ENCODE data around the gene SLC39A1. TPM values are rescaled to one million over a fixed set of nuclear protein-coding genes. Genes with fewer than 3 reads are reported as not detected.

Gene SLC39A1
- total and polyA plus RNA-seq, 2 of the 4 experiments (the other 2 are of a cell fraction), result 89.1 to 97.7 TPM

GRCh38 chr1:153968972-153969371 is 5.6 kb upstream of the SLC39A1 start:
- Histone ChIP-seq H3K4me3 (ENCODE audit: insufficient read depth, low read depth, low read length) (no peak overlapping the region), H3K27me3 (ENCODE audit: control insufficient read depth, insufficient read depth, low read length) (no peaks in the 10 kb centered on the region), H4K91ac (ENCODE audit: insufficient read depth, low read depth, low read length) (no peak overlapping the region), H3K18ac (ENCODE audit: low read depth, low read length) (no peak overlapping the region), H2BK5ac (ENCODE audit: low read depth, low read length, poor library complexity, severe bottlenecking) (no peak overlapping the region), H2AK9ac (replicated peaks; ENCODE audit: low read depth, low read length, poor library complexity) (peak overlapping the region; percentile 39), H2BK120ac (ENCODE audit: low read depth, low read length) (no peak overlapping the region), H2BK15ac (ENCODE audit: low read depth, low read length) (no peak overlapping the region), H2BK20ac (ENCODE audit: low read depth, low read length) (no peak overlapping the region), H3K56ac (ENCODE audit: extremely low read depth, insufficient read depth, low read length) (no peak overlapping the region), H3K36me3 (ENCODE audit: control insufficient read depth, insufficient read depth, low read length) (peaks cover 11% of the 10 kb centered on the region), H3K9ac (ENCODE audit: low read depth, low read length) (no peak overlapping the region), H3K14ac (replicated peaks; ENCODE audit: low read depth, low read length) (no peak overlapping the region), H3K9me3 (ENCODE audit: control insufficient read depth, insufficient read depth, low read length) (no peaks in the 10 kb centered on the region), H2AFZ (replicated peaks; ENCODE audit: low read length, poor library complexity) (no peak overlapping the region), H4K20me1 (ENCODE audit: insufficient read depth, low read length) (no peaks in the 10 kb centered on the region), H4K8ac (ENCODE audit: low read depth in 2 of 2, low read length in 2 of 2) (peak overlapping the region; percentile 8 to 93; a peak in 2 of 4 replicates), H4K5ac (ENCODE audit: low read depth, low read length) (no peak overlapping the region), H3K4me1 (ENCODE audit: control insufficient read depth, insufficient read depth, low read length) (0 out of 2 replicates have a peak, but pooled peaks cover 1% of the 10 kb centered on the region), H3K4ac (ENCODE audit: low read depth, low read length) (no peak overlapping the region), H3K79me1 (ENCODE audit: low read depth in 1 of 2, low read length in 2 of 2) (peaks cover 5 to 37% of the 10 kb centered on the region in 2 experiments; a peak in 3 of 4 replicates), H3K27ac (ENCODE audit: insufficient read depth, low read length) (no peak overlapping the region), H2AK5ac (ENCODE audit: low read depth, low read length) (no peak overlapping the region), H3K4me2 (ENCODE audit: low read depth, low read length) (no peak overlapping the region), H3K9me1 (ENCODE audit: insufficient read depth, low read length) (peaks cover 11% of the 10 kb centered on the region), H3K23ac (ENCODE audit: low read depth, low read length) (no peak overlapping the region; the same call in 1 of the 2 replicates)
- no TSS peak for BruUV-seq (replicated peaks)
- WGBS, 2 experiments (ENCODE audit: extremely low coverage in 2 of 2, insufficient read length in 1 of 2), result no CpG with 5 or more reads among the region's 2 CpGs
- ATAC-seq (ENCODE audit: low read depth) (no peak), DNase-seq (no peak)
- no peak for TF ChIP-seq RCOR1 (IDR thresholded peaks at IDR 0.05; ENCODE audit: insufficient replicate concordance, low read length)
- TF ChIP-seq MAFK (IDR thresholded peaks at IDR 0.05; ENCODE audit: low read depth, low read length), result no peak
- TF ChIP-seq MXI1 (IDR thresholded peaks at IDR 0.05; ENCODE audit: borderline replicate concordance, low read depth, low read length), result no peak
- no peak for TF ChIP-seq CHD1 (IDR thresholded peaks at IDR 0.05; ENCODE audit: low read depth, low read length)
- TF ChIP-seq, protein P1, sequence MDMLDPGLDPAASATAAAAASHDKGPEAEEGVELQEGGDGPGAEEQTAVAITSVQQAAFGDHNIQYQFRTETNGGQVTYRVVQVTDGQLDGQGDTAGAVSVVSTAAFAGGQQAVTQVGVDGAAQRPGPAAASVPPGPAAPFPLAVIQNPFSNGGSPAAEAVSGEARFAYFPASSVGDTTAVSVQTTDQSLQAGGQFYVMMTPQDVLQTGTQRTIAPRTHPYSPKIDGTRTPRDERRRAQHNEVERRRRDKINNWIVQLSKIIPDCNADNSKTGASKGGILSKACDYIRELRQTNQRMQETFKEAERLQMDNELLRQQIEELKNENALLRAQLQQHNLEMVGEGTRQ (IDR thresholded peaks at IDR 0.05; ENCODE audit: low read depth, low read length), result no peak
- no peak for TF ChIP-seq RAD21 (IDR thresholded peaks at IDR 0.05; ENCODE audit: low read length)
- no peak for TF ChIP-seq BHLHE40 (IDR thresholded peaks at IDR 0.05; ENCODE audit: low read depth, low read length)
- TF ChIP-seq NFE2L2 (IDR thresholded peaks at IDR 0.05; ENCODE audit: low read depth, low read length), result no peak
- TF ChIP-seq, protein P2, sequence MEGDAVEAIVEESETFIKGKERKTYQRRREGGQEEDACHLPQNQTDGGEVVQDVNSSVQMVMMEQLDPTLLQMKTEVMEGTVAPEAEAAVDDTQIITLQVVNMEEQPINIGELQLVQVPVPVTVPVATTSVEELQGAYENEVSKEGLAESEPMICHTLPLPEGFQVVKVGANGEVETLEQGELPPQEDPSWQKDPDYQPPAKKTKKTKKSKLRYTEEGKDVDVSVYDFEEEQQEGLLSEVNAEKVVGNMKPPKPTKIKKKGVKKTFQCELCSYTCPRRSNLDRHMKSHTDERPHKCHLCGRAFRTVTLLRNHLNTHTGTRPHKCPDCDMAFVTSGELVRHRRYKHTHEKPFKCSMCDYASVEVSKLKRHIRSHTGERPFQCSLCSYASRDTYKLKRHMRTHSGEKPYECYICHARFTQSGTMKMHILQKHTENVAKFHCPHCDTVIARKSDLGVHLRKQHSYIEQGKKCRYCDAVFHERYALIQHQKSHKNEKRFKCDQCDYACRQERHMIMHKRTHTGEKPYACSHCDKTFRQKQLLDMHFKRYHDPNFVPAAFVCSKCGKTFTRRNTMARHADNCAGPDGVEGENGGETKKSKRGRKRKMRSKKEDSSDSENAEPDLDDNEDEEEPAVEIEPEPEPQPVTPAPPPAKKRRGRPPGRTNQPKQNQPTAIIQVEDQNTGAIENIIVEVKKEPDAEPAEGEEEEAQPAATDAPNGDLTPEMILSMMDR (conservative IDR thresholded peaks at IDR 0.05; ENCODE audit: low read depth, low read length), result no peak
- TF ChIP-seq SMC3 (IDR thresholded peaks at IDR 0.05; ENCODE audit: low read depth, low read length), result no peak
- TF ChIP-seq ELK1 (IDR thresholded peaks at IDR 0.05; ENCODE audit: borderline replicate concordance, low read depth, low read length), result no peak
- TF ChIP-seq MAZ (IDR thresholded peaks at IDR 0.05; ENCODE audit: borderline replicate concordance, low read depth, low read length), result no peak
- TF ChIP-seq FOS (IDR thresholded peaks at IDR 0.05; ENCODE audit: low read depth, low read length), result no peak
- ChIA-PET CTCF (no interaction called here), POLR2A (ENCODE audit: unreplicated experiment) (no interaction called here)
- dilution Hi-C loops (cut with HindIII; ENCODE audit: low sequenced_read_pairs, unreplicated experiment) (no loop called here), in situ Hi-C loops (cut with MboI; ENCODE audit: low sequenced_read_pairs) (loop anchor here (25.0 kb wide), 1 partner anchor 432 kb away; the partner anchor contains the start of genes S100A3, S100A4, S100A5 and S100A6), intact Hi-C loops (cut with micrococcal nuclease) (no loop called here)
